GM23338 (cell line): ENCODE results near the gene CRISPLD2. TPM values are rescaled to one million over a fixed set of nuclear protein-coding genes. Genes with fewer than 3 reads are reported as not detected.

Source experiments
- ATAC-seq: fragments of 200-7000 bp; cut with Tn5 transposase; 3 replicates; pipeline ENCODE4 v1.9.1; 2020
- DNase-seq: peaks from one replicate; pipeline ENCODE4 v3.0.0-alpha.2; 2015; ENCODE audit warnings: low spot score
- H2AFZ ChIP-seq: fragments of 200-600 bp; sonication (generic); 2 replicates; pipeline ENCODE4 v1.8.0; 2016; ENCODE audit warnings: antibody characterized with exemption, mild to moderate bottlenecking, moderate library complexity
- H3F3A ChIP-seq: fragments of 200-600 bp; sonication (generic); replicated peaks from 2 replicates; pipeline ENCODE4 v1.8.0; 2017; ENCODE audit warnings: antibody characterized with exemption, mixed run types, low read depth
- H3K27ac ChIP-seq: fragments of 200-600 bp; sonication (generic); 2 replicates; pipeline ENCODE4 v1.6.1; 2016; ENCODE audit warnings: low read depth
- H3K27me3 ChIP-seq: fragments of 200-600 bp; sonication (generic); 2 replicates; pipeline ENCODE4 v1.8.0; 2016; ENCODE audit warnings: mild to moderate bottlenecking, mixed run types, moderate library complexity; ENCODE audit not compliant: insufficient read depth
- H3K36me3 ChIP-seq: fragments of 200-600 bp; sonication (generic); 2 replicates; pipeline ENCODE4 v1.8.0; 2016; ENCODE audit warnings: mild to moderate bottlenecking; ENCODE audit not compliant: insufficient read depth
- H3K4me1 ChIP-seq: fragments of 200-600 bp; sonication (generic); 2 replicates; pipeline ENCODE4 v1.8.0; 2016; ENCODE audit warnings: mild to moderate bottlenecking, moderate library complexity; ENCODE audit not compliant: insufficient read depth
- H3K4me2 ChIP-seq: fragments of 200-600 bp; sonication (generic); 2 replicates; pipeline ENCODE4 v1.7.1; 2017; ENCODE audit warnings: mixed run types
- H3K4me3 ChIP-seq: fragments of 200-600 bp; sonication (generic); 2 replicates; pipeline ENCODE4 v1.6.1; 2016; ENCODE audit warnings: mixed run types
- H3K79me2 ChIP-seq: fragments of 200-600 bp; sonication (generic); replicated peaks from 2 replicates; pipeline ENCODE4 v1.8.0; 2017; ENCODE audit warnings: mild to moderate bottlenecking; ENCODE audit not compliant: insufficient read depth
- H3K9me2 ChIP-seq: fragments of 200-600 bp; sonication (generic); 2 replicates; pipeline ENCODE4 v1.8.0; 2017; ENCODE audit not compliant: insufficient read depth
- H4K20me1 ChIP-seq: fragments of 200-600 bp; sonication (generic); replicated peaks from 2 replicates; pipeline ENCODE4 v1.8.0; 2017; ENCODE audit warnings: mild to moderate bottlenecking; ENCODE audit not compliant: insufficient read depth
- H3K27ac Mint-ChIP-seq: 2 replicates; pipeline ENCODE4 v1.8.0; 2020; ENCODE audit warnings: inconsistent platforms, mild to moderate bottlenecking, moderate library complexity, mixed read lengths
- H3K27me3 Mint-ChIP-seq: 3 replicates; pipeline ENCODE4 v1.8.0; 2022; ENCODE audit warnings: low read depth, mild to moderate bottlenecking, moderate library complexity, mixed read lengths, inconsistent platforms; ENCODE audit not compliant: insufficient read depth, poor library complexity
- H3K36me3 Mint-ChIP-seq: 3 replicates; pipeline ENCODE4 v1.8.0; 2021; ENCODE audit warnings: low read depth, mild to moderate bottlenecking, inconsistent platforms, moderate library complexity, mixed read lengths
- H3K4me1 Mint-ChIP-seq: 3 replicates; pipeline ENCODE4 v1.8.0; 2020; ENCODE audit warnings: mild to moderate bottlenecking, inconsistent platforms, mixed read lengths
- H3K4me3 Mint-ChIP-seq: 3 replicates; pipeline ENCODE4 v1.8.0; 2021; ENCODE audit warnings: moderate library complexity, mild to moderate bottlenecking, inconsistent platforms, mixed read lengths
- H3K9me3 Mint-ChIP-seq: 3 replicates; pipeline ENCODE4 v1.8.0; 2020; ENCODE audit warnings: moderate library complexity, mild to moderate bottlenecking, inconsistent platforms, mixed read lengths
- CTCF ChIP-seq, 2 experiments: fragments of 200-600 bp in 1 of 2; sonication (generic) in 1 of 2; conservative IDR thresholded peaks; 2 replicates each; pipeline versions ENCODE4 v1.5.1 to v1.6.1; 2016 to 2017; ENCODE audit warnings: antibody characterized with exemption in 2 of 2, low read depth in 2 of 2, mild to moderate bottlenecking in 2 of 2, moderate library complexity in 1 of 2
- ETS1 ChIP-seq: IDR thresholded peaks from 2 replicates; pipeline ENCODE4 v1.6.1; 2016; ENCODE audit warnings: antibody characterized with exemption
- EZH2phosphoT487 ChIP-seq: fragments of 200-600 bp; sonication (generic); IDR thresholded peaks from one replicate; pipeline ENCODE4 v1.8.1; 2018; ENCODE audit warnings: antibody characterized with exemption; ENCODE audit not compliant: unreplicated experiment
- POLR2AphosphoS5 ChIP-seq: IDR thresholded peaks from 2 replicates; pipeline ENCODE4 v1.6.1; 2016; ENCODE audit warnings: antibody characterized with exemption, low read depth
- REST ChIP-seq: IDR thresholded peaks from one replicate; pipeline ENCODE4 v1.6.1; 2018; ENCODE audit warnings: antibody characterized with exemption; ENCODE audit not compliant: unreplicated experiment
- ZNF462 ChIP-seq: fragments of 250-450 bp; sonication (Bioruptor Pico); IDR thresholded peaks from 2 replicates; pipeline ENCODE4 v1.5.0; 2020; ENCODE audit warnings: mild to moderate bottlenecking, moderate library complexity
- polyA plus RNA-seq: library from polyadenylated mRNA; unstranded; fragments of >200 nt; fragmentation: Nextera tagmentation; extraction: Ambion mirVana; gene quantifications from 2 replicates; pipeline ENCODE4 v1.2.1, GENCODE V29; 2016
- total RNA-seq: library from RNA; depleted of rRNA; stranded (reverse); fragments of >200 nt; shearing (Covaris generic); gene quantifications from 2 replicates; pipeline ENCODE4 v1.2.3, GENCODE V29; 2014

The CRISPLD2 gene
- total and polyA plus RNA-seq, 2 experiments from 2014 or later, result 2.6 to 8.3 TPM

GRCh38 chr16:84834403-84834772 is 14.6 kb downstream of the CRISPLD2 start:
- H3K36me3 ChIP-seq, result no peaks in the 10 kb centered on the region
- H3K4me1 Mint-ChIP-seq, result peaks cover 10% of the 10 kb centered on the region
- no peaks in the 10 kb centered on the region for H3K36me3 Mint-ChIP-seq
- H3K9me2 ChIP-seq, result no peaks in the 10 kb centered on the region
- H3K27me3 Mint-ChIP-seq, result peaks cover 12% of the 10 kb centered on the region
- no peak overlapping the region for H3K27ac ChIP-seq
- H3K9me3 Mint-ChIP-seq, result no peaks in the 10 kb centered on the region
- H3K27me3 ChIP-seq, result no peaks in the 10 kb centered on the region
- no peak overlapping the region for H3K4me3 Mint-ChIP-seq
- H3F3A ChIP-seq, result no peaks in the 10 kb centered on the region
- H3K4me3 ChIP-seq, result no peak overlapping the region
- H2AFZ ChIP-seq, result no peak overlapping the region
- peaks cover 5% of the 10 kb centered on the region; the same call in 1 of the 2 replicates for H3K4me1 ChIP-seq
- no peaks in the 10 kb centered on the region for H4K20me1 ChIP-seq
- no peak for ATAC-seq
- H3K4me2 ChIP-seq, result no peak overlapping the region
- no peak overlapping the region for H3K27ac Mint-ChIP-seq
- DNase-seq, result no peak
- TF ChIP-seq ETS1, result no peak
- no peak for TF ChIP-seq EZH2phosphoT487
- TF ChIP-seq CTCF (conservative IDR thresholded peaks at IDR 0.05; ENCODE audit: low read depth in 2 of 2), result no peak
- H3K79me2 ChIP-seq, result no peaks in the 10 kb centered on the region

GRCh38 chr16:84836234-84836647 is 16.5 kb downstream of the CRISPLD2 start:
- Histone ChIP-seq H3K4me3 (no peak overlapping the region), H3K79me2 (no peaks in the 10 kb centered on the region), H3K27me3 (no peaks in the 10 kb centered on the region), H3K36me3 (no peaks in the 10 kb centered on the region), H3K4me1 (peaks cover 11% of the 10 kb centered on the region), H2AFZ (no peak overlapping the region), H3K4me2 (no peak overlapping the region), H3F3A (no peaks in the 10 kb centered on the region), H3K9me2 (no peaks in the 10 kb centered on the region), H4K20me1 (no peaks in the 10 kb centered on the region), H3K27ac (no peak overlapping the region)
- H3K4me3 Mint-ChIP-seq, result no peak overlapping the region
- TF ChIP-seq EZH2phosphoT487 (no peak), POLR2AphosphoS5 (no peak), REST (peak; percentile 80), ZNF462 (CRISPR knock-in tag) (no peak)
- DNase-seq (peak; percentile 86), ATAC-seq (peak; percentile 90)
- peaks cover 17% of the 10 kb centered on the region for H3K27me3 Mint-ChIP-seq
- no peak overlapping the region for H3K27ac Mint-ChIP-seq
- no peaks in the 10 kb centered on the region for H3K36me3 Mint-ChIP-seq
- no peaks in the 10 kb centered on the region for H3K9me3 Mint-ChIP-seq
- peaks cover 21% of the 10 kb centered on the region for H3K4me1 Mint-ChIP-seq
